Subcutaneous adipose tissue (tissue), 4 donors: ENCODE measurements around the gene AIF1L. TPM values are rescaled to one million over a fixed set of nuclear protein-coding genes. Genes with fewer than 3 reads are reported as not detected.

Experiments used
- total RNA-seq, 4 donors: library from RNA; depleted of rRNA; stranded (reverse); fragments of >200 nt; gene quantifications; one replicate each; pipeline ENCODE4 v1.1.0, GENCODE V29; 2016
- TF ChIP-seq, protein P1 (sequence below): fragments of 450-650 bp; IDR thresholded peaks from one replicate; pipeline ENCODE4 v1.5.1; 2016; ENCODE audit warnings: low read depth, mild to moderate bottlenecking, control low read depth, antibody characterized with exemption, moderate library complexity

AIF1L gene
- total RNA-seq, 4 donors from 2014 or later = 8.2 to 55.4 (median 19.4) TPM

DNA sequence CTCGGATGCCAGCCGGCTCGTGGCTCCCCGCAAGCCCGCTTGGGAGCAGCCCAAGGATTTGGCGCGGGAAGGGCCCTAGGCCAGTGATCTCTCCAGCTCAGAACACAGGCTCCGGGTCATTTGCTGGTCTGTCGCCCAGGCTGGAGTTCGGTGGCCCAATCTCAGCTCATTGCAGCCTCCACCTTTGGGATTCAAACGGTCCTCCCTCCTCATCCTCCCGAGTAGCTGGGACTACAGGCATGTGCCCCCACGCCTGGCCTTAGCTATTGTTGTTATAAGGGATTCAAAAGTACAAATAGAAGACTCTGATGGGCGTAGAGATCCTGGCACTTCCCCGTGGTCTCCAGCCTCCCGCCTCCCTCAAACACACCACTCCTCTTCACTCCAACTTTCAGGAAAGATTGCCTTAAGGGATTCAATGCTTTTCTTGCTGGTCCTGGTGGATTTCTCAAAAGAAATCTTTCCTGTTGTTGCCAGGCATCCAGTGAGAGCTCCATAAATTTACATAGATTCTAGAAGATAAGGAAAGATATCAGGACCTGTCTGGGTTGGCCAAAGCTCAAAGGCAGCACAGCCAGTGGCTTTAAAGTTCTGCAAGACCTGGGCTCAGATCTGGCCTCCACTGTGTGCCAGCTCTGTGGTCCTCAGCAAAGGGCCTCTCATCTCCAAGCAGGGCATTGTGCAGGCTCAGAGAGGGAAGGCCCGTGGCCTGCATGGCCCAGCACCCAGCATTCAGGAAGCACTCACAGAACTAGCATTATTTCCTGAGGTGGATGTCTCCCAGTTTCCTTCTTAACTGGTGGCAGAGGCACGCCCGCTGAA lies 1.0 kb downstream of the AIF1L start:
- TF ChIP-seq, protein P1, sequence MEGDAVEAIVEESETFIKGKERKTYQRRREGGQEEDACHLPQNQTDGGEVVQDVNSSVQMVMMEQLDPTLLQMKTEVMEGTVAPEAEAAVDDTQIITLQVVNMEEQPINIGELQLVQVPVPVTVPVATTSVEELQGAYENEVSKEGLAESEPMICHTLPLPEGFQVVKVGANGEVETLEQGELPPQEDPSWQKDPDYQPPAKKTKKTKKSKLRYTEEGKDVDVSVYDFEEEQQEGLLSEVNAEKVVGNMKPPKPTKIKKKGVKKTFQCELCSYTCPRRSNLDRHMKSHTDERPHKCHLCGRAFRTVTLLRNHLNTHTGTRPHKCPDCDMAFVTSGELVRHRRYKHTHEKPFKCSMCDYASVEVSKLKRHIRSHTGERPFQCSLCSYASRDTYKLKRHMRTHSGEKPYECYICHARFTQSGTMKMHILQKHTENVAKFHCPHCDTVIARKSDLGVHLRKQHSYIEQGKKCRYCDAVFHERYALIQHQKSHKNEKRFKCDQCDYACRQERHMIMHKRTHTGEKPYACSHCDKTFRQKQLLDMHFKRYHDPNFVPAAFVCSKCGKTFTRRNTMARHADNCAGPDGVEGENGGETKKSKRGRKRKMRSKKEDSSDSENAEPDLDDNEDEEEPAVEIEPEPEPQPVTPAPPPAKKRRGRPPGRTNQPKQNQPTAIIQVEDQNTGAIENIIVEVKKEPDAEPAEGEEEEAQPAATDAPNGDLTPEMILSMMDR = no peak

DNA sequence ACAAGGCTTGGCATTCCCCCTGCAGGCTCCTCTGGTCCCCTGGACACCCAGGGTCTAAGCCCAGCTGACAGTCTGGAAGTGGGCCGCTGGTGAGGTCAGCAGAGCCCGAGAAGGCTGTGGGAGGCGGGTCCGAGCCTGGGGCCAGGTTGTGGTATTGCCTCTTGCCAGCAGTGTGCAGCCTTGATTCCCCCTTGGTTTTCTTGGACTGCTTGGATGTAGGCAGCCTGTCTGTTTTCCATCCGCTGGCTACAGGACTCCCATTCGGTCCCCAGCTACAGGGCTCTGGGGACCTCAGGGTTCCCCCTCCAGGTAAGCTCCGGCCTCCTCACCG lies 1.6 kb downstream of the AIF1L start:
- TF ChIP-seq, protein P1 = no peak

DNA sequence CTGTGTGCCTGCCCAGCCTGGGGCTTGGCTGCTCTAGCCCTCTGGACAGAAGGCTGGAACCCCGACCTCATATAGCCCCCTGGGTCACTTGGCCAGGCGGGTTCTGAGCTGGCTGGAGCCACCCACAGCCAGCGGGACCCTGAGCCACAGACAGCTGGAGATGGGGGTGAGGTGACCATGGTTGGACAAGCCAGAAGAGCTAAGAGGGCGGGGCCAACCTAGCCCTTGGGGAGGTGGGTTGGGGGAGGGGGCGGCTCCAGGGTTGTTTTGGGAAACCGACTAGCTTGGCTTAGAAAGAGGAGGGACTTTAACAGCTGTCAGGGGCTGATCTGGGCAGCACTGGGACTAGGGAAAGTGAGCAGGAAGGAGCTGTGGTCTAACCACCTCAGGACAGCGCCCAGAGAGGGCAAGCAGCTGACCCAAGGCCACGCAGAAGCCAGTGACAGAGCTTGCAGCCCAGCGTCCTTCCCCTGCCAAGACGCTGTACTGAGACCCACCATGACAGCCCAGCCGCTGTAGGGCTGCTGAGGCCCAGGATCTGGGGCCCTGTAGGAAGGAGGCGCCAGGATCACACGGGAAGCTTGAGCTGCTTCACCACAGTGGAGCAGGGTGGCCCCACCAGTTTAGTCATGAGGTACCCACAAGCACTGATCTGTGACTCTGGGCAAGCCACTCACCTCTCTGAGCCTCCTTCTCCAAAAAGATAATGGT lies 2.2 kb downstream of the AIF1L start:
- TF ChIP-seq, protein P1 = no peak

GRCh38 chr9:131099102-131099606 lies 2.8 kb downstream of the AIF1L start:
- TF ChIP-seq, protein P1 = no peak

DNA sequence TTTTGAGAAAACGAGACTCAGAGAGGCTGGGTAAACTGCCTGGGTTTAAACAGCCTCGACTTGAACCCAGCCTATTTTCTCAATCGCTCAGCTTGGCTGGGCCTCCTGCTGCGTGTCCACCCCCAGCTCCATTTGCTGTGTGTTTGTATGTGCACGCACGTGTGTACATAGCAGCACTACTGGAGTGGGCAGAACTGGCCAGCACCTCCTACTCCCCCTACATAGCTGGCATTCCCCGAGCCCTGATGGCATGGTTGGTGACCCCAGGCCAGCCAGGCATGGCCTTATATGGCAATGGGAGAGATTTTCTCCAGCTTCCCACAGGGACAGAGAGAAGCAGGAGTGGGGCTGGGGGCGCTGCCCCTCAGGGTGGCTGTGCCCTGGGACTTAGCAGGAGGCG lies 4.1 kb downstream of the AIF1L start:
- TF ChIP-seq, protein P1 = no peak

- TF ChIP-seq, protein P1 = no peak
These were observed 5.1 kb downstream of the AIF1L start for GRCh38 chr9:131101207-131101964.

DNA sequence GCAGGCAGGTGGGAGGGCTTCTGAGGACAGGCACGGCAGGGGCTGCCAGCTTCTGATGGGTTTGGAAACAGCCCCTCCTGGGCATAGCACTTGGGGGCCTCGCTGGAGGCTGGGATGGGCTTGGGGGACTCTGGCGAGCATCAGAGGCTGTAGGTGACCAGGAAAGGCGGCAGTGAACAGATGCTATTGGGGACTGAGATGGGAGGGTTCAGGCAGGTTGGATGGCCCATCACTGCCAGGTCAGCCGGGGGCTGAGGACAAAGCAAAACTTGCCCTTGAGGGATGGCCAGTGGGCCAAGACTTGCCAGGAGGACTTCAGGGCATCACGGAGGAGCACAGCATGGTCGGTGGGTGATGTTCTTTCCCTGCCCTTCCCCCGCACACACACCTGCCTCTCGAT lies 6.7 kb downstream of the AIF1L start:
- TF ChIP-seq, protein P1 = no peak
